HG03280 (cell line): ENCODE results near the gene HCFC2.
"Not testable (repeated sequence)": the region's sequence is repeated elsewhere in the genome, so short reads cannot be mapped to it uniquely, and the experiment has no call there.

Source experiments
- ATAC-seq: cut with Tn5 transposase; IDR thresholded peaks from one replicate; pipeline ENCODE4 v1.9.1; 2021; ENCODE audit warnings: mild to moderate bottlenecking, moderate library complexity; ENCODE audit not compliant: unreplicated experiment

The HCFC2 gene

GRCh38 chr12:104114834-104115586, 50.7 kb downstream of the HCFC2 start:
- ATAC-seq: not testable (repeated sequence)

GRCh38 chr12:104115587-104115975, 51.2 kb downstream of the HCFC2 start:
- no peak for ATAC-seq

- no peak for ATAC-seq
Measured at GRCh38 chr12:104121001-104121400, 56.7 kb downstream of the HCFC2 start.

- ATAC-seq: no peak
Measured at GRCh38 chr12:104122298-104122697, 58.0 kb downstream of the HCFC2 start.

- ATAC-seq: no peak
Measured at GRCh38 chr12:104126548-104126947, 62.2 kb downstream of the HCFC2 start.

- ATAC-seq: no peak
Measured at GRCh38 chr12:104130760-104131159, 66.4 kb downstream of the HCFC2 start.

- ATAC-seq: no peak
Measured at GRCh38 chr12:104131609-104132008, 67.3 kb downstream of the HCFC2 start.

GRCh38 chr12:104132351-104132956, 68.1 kb downstream of the HCFC2 start:
- no peak for ATAC-seq

- no peak for ATAC-seq
Measured at GRCh38 chr12:104133321-104133720, 69.0 kb downstream of the HCFC2 start.

GRCh38 chr12:104133866-104134265, 69.5 kb downstream of the HCFC2 start:
- no peak for ATAC-seq

GRCh38 chr12:104134882-104135281, 70.6 kb downstream of the HCFC2 start:
- no peak for ATAC-seq

GRCh38 chr12:104136577-104136976, 72.2 kb downstream of the HCFC2 start:
- ATAC-seq: no peak

GRCh38 chr12:104137001-104137901, 72.9 kb downstream of the HCFC2 start:
- peak; percentile 23 for ATAC-seq

GRCh38 chr12:104137902-104138796, 73.8 kb downstream of the HCFC2 start, which contains the start of gene NFYB:
Gene NFYB (minus strand): TSS chr12:104138210. CDS start chr12:104135453, 2,757 bp downstream.
- peak; percentile 94 for ATAC-seq

GRCh38 chr12:104138797-104139152, 74.4 kb downstream of the HCFC2 start:
- ATAC-seq: no peak

GRCh38 chr12:104142543-104142942, 78.2 kb downstream of the HCFC2 start:
- no peak for ATAC-seq

- ATAC-seq: no peak
Measured at GRCh38 chr12:104143002-104143401, 78.7 kb downstream of the HCFC2 start.

GRCh38 chr12:104143918-104144317, 79.6 kb downstream of the HCFC2 start:
- no peak for ATAC-seq

GRCh38 chr12:104147346-104147745, 83.0 kb downstream of the HCFC2 start:
- ATAC-seq: no peak

GRCh38 chr12:104150416-104150815, 86.1 kb downstream of the HCFC2 start:
- ATAC-seq: no peak
